Dedifferentiated amniotic fluid mesenchymal stem cell (primary cell): ENCODE results near the gene RBM20.

ENCODE experiments used
- DNase-seq: peaks from one replicate; pipeline ENCODE4 v3.0.0-alpha.2; 2016; ENCODE audit errors: extremely low spot score

RBM20 gene

GRCh38 chr10:110871298-110872084, 227.4 kb downstream of the RBM20 start, which contains the start of gene PDCD4:
PDCD4 (plus strand) TSS chr10:110871928; CDS start chr10:110876028, 4,100 bp downstream.
- DNase-seq, result peak; percentile 98

GRCh38 chr10:110872145-110872983, 228.2 kb downstream of the RBM20 start:
- peak; percentile 71 for DNase-seq

- DNase-seq, result no peak
Measured at GRCh38 chr10:110872984-110873923, 229.1 kb downstream of the RBM20 start.

- DNase-seq, result no peak
Measured at GRCh38 chr10:110873951-110874350, 229.8 kb downstream of the RBM20 start.

GRCh38 chr10:110876000-110876399, 231.9 kb downstream of the RBM20 start:
- no peak for DNase-seq

GRCh38 chr10:110876788-110877187, 232.7 kb downstream of the RBM20 start:
- DNase-seq, result no peak

- DNase-seq, result no peak
Measured at GRCh38 chr10:110880012-110880411, 235.9 kb downstream of the RBM20 start.

- DNase-seq, result no peak
Measured at GRCh38 chr10:110881247-110881646, 237.1 kb downstream of the RBM20 start.

- DNase-seq, result no peak
Measured at GRCh38 chr10:110881905-110882304, 237.8 kb downstream of the RBM20 start.

- DNase-seq, result no peak
Measured at GRCh38 chr10:110883924-110884323, 239.8 kb downstream of the RBM20 start.

GRCh38 chr10:110885932-110886674, 242.0 kb downstream of the RBM20 start:
- no peak for DNase-seq

GRCh38 chr10:110887560-110887959, 243.4 kb downstream of the RBM20 start:
- DNase-seq, result no peak
